Stimulated activated naive CD8-positive, alpha-beta T cell treated with anti-CD3 and anti-CD28 coated beads, Interleukin-15, Interleukin-2, amounts not matched to agents 100 U/mL and 50 U/mL, for 24 hours (primary cell): ENCODE results near the gene F7.
"Not testable (repeated sequence)": the region's sequence is repeated elsewhere in the genome, so short reads cannot be mapped to it uniquely, and the experiment has no call there.

ENCODE experiments used
- ATAC-seq: fragments of 150-1000 bp; cut with Tn5 transposase; one replicate; pipeline ENCODE4 v1.10.0; 2021
- DNase-seq: peaks from one replicate; pipeline ENCODE4 v3.0.0; 2021

The F7 gene

DNA sequence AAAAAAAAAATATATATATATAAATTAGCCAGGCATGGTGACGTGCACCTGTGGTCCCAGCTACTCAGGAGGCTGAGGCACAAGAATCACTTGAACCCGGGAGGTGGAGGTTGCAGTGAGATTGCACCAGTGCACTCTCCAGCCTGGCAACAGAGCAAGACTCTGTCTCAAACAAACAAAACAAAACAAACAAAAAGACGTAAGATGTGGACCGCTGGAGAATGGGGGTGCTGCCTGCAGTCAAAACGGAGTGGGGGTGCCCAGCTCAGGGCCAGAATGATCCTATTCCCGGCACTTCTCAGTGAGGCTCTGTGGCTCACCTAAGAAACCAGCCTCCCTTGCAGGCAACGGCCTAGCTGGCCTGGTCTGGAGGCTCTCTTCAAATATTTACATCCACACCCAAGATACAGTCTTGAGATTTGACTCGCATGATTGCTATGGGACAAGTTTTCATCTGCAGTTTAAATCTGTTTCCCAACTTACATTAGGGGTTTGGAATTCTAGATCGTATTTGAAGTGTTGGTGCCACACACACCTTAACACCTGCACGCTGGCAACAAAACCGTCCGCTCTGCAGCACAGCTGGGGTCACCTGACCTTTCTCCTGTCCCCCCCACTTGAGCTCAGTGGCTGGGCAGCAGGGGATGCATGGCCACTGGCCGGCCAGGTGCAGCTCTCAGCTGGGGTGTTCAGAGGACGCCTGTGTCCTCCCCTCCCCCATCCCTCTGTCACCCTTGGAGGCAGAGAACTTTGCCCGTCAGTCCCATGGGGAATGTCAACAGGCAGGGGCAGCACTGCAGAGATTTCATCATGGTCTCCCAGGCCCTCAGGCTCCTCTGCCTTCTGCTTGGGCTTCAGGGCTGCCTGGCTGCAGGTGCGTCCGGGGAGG, at the start of gene F7:
F7 (plus strand) TSS at position 760 of the 889 bp plus-strand sequence; CDS start at position 811, 51 bp downstream.
- ATAC-seq (no peak), DNase-seq (no peak)

DNA sequence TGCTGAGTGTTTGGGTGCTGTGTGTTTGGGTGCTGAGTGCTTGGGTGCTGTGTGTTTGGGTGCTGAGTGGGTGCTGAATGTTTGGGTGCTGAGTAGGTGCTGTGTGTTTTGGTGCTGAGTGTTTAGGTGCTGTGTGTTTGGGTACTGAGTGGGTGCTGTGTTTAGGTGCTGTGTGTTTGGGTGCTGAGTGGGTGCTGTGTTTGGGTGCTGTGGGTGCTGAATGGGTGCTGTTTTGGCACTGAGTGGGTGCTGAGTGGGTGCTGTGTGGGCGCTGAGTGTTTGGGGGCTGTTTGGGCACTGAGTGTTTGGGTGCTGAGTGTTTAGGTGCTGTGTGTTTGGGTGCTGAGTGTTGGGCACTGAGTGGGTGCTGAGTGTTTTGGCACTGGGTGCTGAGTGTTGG, 48.5 kb upstream of the F7 start:
- DNase-seq (no peak), ATAC-seq (no peak)

DNA sequence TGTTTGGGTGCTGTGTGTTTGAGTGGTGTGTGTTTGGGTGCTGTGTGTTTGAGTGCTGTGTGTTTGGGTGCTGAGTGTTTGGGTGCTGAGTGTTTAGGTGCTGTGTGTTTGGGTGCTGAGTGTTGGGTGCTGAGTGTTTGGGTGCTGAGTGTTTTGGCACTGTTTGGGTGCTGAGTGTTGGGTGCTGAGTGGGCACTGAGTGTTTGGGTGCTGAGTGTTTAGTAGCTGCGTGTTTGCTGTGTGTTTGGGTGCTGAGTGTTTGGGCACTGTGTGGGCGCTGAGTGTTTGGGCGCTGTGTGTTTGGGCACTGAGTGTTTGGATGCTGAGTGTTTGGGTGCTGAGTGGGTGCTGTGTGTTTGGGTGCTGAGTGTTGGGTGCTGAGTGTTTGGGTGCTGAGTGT, 48.0 kb upstream of the F7 start:
- ATAC-seq, DNase-seq: not testable (repeated sequence)

DNA sequence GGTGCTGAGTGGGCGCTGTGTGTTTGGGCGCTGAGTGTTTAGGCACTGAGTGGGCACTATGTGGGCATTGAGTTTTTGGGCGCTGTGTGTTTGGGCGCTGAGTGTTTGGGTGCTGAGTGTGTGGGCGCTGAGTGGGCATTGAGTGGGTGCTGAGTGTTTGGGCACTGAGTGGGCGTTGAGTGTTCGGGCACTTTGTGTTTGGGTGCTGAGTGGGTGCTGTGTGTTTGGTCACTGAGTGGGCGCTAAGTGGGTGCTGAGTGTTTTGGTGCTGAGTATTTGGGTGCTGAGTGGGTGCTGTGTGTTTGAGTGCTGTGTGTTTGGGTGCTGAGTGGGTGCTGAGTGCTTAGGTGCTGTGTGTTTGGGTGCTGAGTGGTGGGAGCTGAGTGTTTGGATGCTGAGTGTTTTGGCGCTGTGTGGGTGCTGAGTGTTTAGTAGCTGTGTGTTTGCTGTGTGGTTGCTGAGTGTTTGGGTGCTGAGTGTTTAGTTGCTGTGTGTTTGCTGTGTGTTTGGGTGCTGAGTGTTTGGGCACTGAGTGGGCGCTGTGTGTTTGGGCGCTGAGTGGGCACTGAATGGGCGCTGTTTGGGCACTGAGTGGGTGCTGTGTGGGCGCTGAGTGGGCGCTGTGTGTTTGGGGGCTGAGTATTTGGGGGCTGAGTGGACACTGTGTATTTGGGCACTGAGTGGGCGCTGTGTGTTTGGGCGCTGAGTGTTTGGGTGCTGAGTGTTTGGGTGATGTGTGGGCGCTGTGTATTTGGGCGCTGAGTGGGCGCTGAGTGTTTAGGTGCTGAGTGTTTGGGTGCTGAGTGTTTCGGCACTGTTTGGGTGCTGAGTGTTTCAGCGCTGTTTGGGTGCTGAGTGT, 47.2 kb upstream of the F7 start:
- no peak for DNase-seq
- no peak for ATAC-seq

DNA sequence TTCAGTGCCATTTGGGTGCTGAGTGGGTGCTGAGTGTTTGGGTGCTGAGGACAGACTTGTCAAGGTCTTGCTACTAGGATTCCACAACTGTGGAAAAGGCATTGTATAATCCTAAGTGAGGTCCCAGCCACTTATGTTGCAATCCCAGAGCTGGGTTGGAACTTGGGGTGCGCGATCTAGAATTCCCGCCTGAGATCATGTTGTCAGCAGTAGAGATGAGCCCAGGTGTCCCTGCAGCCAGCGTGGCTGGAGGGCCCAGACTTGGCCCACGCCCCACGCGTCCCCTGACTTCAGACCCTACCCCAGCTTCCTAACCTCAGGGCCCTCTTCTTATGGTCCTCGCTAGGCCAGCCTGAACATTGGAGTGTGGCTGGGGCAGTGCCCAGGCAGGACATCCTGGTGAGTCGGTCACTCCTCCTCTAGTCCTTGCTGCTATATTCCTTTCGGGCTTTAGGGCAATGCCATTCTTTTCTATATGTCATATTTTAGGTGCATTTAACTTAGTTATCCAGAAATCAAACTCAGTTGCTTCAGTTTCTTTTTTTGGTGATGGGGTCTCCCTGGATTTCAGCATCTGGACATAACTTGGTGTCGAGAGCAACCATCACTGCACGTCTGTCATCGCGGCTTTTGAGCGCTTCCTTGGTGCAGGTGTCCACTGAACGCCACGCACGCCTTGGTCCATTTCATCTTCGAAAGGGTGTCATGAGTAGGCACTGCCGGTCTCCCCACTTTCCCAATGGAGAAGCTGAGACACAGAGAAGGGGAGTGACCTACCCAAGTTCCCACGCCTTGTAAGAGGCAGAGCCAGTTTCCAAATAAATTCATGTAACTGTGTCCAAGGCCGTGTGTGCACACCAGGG, 46.4 kb upstream of the F7 start:
- DNase-seq, result no peak
- ATAC-seq, result no peak

DNA sequence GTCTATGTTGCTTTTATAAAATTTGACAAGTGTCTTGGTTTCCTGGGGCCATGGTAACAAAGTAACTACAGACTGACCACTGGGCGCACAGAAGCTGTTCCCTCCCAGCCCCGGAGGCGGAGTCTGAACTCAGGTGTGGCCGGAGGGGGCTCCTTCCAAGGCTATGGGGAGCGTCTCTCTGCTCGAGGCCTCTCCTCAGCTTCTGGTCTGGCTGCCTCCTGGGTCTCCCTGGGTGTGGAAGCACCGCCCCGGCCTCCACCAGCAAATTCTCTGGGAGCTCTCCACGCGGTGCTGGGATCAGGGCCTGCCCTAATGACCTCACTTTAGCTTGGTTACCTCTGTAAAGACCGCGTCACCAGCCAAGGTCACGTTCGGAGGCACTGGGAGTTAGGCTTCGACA, 45.7 kb upstream of the F7 start:
- no peak for ATAC-seq
- no peak for DNase-seq

DNA sequence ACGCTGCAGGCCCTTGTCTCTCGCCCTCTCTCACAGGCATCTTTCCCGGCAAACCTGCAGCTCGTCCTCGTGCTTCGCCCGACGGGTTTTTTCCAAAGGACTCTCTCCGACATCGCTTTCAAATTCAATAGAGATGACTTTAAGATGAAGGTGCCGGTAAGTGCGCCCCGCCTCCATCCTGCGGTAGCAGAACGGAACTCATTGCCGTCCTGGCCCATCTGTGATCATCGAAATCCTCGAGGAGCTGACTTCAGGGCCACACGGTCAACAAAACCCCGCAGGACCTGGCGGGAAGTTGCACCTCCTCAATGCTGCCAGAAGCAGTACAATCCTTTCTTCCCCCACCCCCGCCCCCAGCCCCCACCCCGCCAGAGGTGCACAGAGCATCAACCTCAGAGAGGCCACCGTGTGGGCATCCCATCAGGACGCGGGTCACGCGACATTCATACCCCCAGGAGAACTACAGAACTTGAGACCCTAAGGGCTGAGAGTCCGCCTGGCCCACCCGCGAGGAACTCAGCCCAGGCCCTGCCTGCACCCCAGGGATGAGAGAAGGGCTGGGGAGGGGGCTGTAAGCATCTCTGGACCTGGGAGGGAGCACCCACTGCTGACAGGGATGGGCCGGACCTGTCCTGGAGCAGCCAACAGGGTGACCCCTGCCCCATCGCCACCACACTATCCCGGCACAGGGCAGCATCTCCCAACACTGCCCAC, 44.9 kb upstream of the F7 start:
- no peak for ATAC-seq
- DNase-seq, result no peak

DNA sequence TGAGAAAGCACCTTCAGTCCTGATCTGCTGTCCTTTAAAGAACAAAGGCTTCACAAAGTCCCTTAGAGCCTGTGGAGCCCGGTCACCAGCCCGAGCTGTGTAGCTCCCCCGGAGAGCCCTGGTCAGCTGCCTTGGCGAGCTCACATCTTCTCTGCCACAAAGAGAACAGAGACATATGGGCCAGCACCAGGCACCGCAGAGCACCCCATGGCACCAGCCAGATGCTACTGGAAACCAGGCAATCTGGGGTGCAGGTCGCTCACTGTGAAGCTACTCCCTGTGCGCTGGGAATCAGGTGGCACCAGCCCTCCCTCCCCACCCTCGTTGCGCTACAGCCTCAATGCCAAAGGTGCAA, 44.3 kb upstream of the F7 start:
- ATAC-seq (no peak), DNase-seq (no peak)

DNA sequence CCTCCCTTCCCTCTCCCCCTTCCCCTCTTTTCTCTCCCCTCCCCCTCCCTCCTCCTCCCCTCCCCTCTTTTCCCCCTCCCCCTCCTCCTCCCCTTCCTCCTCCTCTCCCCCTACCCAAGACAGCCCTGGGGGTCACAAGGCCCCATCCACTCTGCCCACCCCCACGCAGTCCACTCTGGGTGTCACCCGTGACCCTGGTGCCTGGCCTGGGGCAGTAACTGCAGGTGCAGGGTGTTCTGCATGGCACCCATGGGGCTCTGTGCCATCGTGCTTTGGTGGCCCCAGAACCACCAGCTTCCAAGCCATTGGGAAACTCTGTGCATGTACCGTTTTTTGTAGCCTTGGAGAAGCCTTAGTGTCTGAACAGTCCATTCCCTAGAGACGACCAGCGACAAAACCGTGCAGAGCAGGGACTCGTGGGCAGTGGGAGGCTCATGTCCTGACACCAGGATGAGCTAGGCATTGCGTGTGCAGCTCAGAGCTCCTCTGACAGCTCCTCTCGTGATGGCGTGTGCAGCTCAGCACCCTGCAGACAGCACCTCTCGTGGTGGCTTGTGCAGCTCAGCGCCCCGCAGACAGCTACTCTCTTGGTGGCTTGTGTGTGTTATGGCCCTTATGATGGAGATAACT, 43.7 kb upstream of the F7 start:
- DNase-seq (no peak), ATAC-seq (no peak)

DNA sequence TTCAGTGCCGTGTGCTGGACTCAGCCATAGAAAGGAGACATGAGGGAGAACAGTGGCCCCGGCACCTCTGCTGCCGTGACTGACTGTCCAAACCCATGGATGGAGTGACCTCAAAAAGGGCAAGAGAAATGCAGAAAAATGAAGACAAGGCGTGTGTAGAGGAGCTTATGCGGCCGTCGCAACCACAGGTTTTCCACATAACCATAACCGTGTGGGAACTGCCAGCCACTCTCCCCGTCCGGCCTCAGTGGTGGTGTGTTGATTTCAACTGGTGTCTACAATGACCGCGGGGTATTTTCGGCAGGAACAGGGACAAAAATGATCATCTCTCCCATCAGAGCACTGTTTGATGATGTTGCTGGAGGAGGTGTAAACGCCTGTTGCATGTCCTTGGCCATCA, 42.9 kb upstream of the F7 start:
- DNase-seq (no peak), ATAC-seq (no peak)

DNA sequence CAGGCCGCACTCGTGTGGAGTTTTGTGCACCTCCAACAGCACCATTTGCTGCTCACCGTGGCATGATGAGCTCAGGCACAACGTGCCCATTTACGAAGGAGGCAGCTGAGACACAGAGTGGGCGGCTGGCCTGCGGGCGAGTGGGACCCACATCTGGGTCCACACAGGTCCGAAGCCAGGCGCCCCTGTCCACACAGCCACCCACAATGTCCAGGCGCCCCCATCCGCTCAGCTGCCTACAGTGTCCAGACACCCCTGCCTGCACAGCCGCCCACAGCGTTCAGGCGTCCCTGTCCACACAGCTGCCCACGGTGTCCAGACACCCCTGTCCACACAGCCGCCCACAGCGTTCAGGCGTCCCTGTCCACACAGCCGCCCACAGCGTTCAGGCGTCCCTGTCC, 42.5 kb upstream of the F7 start:
- ATAC-seq (no peak), DNase-seq (no peak)

DNA sequence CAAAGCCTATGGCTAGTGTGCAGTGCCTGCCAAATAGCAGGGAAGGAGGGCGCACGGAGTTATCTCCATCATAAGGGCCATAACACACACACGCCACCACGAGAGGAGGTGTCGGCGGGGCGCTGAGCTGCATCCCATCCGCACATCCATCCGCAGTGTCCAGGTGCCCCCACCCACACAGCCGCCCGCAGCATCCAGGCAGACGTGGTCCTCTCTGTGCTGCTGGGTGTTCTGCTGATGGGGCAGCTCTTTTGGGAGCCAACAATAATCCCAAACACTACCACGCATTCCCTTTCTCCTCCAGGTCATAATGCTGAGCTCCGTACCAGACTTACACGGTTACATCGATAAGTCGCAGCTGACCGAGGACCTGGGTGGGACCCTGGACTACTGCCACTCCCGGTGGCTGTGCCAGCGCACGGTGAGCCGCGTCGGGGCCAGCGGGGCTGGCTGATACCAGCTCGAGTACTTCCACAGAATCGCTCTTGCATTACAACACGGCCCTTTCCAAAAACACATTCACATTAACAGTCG, 41.5 kb upstream of the F7 start:
- DNase-seq (no peak), ATAC-seq (no peak)

DNA sequence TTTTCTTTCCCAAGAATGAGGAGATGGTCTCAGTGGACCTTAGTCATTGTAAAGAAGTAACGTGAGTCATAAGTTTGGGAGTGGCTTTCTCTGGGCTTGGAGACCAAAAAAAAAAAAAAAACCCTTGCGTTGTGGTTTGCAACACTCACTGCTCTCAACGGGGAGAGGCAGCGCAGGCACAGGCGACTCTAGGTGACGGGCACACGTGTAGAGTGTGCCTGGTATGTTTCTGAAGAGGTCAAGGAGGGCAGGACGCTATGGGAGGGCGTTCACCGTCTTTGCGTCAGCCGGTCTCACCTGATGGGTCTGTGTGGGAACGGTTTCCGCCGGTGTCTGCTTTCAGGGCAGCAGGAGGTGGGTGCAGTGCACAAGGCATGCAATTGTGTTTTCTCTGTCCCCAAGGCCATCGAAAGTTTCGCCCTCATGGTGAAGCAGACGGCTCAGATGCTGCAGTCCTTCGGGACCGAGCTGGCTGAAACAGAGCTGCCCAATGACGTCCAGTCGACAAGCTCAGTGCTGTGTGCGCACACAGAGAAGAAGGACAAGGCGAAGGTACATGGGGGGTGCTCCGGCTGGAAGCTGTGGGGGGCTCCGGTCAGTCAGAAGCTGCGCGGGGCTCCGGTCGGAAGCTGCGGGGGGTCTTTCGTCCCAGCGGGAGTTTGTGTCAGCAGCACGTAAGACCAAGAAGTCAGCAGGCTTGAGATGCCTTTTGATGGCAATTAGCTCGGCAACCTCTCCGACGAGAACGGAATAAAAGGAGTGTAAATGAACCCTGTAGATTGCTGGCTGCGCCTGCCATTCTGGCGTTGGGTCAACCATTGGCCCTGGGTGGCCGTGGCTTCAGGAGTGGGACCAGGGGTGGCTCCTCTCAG, 40.8 kb upstream of the F7 start:
- ATAC-seq (no peak), DNase-seq (no peak)

DNA sequence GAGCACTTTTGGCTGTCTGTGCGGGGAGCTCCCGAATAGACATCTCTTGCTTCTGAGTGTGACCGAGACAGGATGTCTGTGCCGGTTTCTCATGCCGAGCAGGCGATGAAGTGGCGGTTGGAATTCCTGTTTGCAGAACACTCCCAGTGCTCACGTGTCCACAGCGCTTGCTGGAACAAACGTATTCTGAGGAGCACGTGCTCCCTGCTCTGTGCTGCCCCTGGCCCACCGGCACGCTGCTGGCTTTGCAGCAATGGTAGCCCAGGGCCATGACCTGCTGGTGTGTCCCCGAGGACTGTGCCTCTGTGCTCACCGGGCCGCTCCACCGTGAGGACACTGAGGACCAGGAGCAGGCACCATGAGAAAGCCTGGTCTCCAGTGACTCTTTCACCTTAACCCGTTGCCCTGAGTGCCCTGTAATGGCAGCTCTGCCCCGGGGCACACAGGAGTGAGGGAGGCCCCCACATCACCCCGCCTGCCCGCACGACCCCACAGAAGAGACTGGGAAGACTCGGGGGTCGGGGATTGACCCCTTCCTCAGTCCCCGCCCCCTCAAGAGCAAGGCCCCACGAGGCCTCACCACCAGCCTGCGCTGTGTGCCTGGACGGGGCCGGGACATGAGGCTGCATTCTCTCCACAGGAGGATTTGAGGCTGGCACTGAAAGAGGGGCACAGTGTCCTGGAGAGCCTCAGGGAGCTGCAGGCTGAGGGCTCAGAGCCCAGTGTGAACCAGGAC, 40.0 kb upstream of the F7 start:
- DNase-seq (no peak), ATAC-seq (no peak)

DNA sequence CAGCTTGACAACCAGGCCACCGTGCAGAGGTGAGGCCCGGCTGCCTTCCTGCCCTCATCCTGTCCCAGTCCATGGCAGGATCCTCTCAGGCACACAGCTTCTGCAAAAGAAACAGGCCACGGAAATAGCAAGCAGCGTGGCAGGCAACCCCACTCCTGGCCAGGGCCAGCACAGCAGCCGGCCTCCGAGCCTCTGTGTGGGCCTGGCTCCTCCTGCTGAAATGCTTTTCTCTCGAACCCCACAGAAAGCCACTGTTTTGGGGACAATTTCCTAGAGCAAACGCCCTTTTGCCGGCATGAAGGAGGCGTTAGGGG, 39.5 kb upstream of the F7 start:
- DNase-seq, result no peak
- ATAC-seq, result no peak

DNA sequence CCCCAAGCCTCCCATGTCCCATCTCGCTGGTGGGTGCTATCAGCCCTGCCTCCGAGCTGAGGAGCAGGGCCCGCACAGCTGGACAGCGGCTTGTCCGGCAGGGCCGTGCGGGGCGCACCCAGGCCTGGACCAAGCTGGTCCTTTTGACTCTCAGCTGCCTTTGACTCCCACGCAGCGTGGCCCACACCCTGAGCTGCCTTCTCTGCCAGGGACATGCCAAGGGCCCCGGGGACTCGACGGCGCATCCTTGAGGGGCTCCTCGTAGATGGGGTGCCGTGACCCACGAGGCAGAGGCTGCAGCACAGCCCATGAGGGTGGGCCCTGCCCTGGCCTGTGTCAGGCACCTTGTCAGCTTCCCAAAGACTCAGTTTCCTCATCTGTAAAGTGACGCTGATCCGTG, 38.8 kb upstream of the F7 start:
- ATAC-seq (no peak), DNase-seq (no peak)

DNA sequence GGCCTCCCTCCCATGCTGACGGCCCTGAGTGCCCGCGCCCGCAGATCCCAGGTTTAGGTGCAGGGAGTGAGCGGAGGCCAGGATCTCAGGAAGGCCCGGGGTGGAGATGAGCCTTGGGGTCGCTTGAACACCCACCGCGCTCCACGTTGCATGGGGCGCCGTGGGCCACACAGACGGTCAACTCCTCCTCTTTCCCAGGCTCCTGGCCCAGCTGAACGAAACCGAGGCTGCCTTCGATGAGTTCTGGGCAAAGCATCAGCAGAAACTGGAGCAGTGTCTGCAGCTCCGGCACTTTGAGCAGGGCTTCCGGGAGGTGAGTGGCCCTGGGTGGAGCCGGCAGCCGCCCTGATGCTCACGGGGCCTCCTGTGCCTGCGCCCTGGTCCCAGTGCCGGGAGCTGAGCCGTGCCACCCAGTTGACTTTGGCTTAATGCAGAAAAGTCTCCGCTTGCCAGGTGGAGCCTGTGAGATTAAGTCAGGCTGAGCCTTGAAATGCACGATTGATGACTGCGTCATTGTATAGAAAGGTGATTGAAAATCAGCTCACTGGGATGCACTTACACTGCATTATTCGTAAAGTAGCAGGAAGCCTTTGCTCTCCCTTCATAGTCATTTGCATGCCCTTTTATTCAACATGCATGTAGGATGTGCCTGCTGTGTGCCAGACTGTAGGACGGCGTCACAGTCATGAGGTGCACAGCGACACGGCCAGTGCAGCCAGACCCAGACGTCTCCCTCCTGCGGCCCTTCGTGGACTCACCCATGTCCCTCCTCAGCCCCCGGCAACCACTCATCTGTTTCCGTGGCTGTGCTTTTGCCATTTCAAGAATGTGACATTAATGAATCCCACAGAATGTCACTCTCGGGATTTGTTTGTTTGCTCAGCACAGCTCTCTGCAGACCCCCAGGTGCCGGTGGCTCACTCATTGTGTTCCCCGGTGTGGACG, 35.5 kb upstream of the F7 start:
- ATAC-seq, result no peak
- no peak for DNase-seq

DNA sequence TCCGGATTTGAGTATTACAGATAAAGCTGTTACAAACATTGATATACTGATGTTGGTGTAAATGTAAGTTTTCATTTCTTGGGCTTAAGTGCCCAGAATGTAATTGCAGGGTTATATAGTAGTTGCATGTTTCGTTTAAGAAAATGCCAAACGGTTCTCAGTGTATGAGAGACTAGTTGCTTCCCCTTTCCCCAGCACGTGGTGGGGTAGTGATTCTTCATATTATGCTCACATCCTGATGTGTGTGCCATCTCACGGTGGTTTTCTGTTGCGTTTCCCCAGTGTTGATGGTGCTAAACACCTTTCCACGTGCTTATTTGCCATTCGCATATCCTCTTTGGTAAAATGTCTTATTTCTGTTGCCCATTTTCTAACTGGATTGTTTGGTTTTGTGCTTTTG, 34.7 kb upstream of the F7 start:
- ATAC-seq (no peak), DNase-seq (no peak)
